ENCODE results near the gene RASGRP1.

DNA sequence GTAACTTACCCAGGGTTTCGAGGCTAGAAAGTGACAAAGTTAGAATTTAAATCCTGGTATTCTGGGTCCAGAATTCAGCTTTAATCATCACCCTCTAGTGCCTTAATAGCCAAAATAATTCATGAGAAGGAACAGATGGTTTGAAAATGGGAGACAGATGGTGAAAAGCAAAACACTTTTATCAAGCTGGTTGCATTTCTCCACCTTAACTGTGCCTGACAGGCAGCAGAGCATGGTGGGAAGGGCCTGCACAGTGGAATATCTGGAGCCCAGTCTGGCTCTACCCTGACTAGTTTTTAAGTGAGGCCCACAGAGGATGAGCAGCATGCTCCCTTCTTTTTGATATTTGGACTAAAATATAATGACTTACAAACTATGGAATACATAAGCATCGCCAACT, 35.6 kb upstream of the RASGRP1 start:
- TF ChIP-seq GATA3 (IDR thresholded peaks at IDR 0.05; ENCODE audit: low read depth, low read length) (no peak), GATA2 (IDR thresholded peaks at IDR 0.05; ENCODE audit: low read depth, low read length) (no peak)
